DND-41 (cell line): Measurements from ENCODE around the gene FCGBP.
"Not testable (repeated sequence)": the region's sequence is repeated elsewhere in the genome, so short reads cannot be mapped to it uniquely, and the experiment has no call there.

Experiments used
- ATAC-seq: fragments of 200-7000 bp; cut with Tn5 transposase; 3 replicates; pipeline ENCODE4 v1.9.1; 2021; ENCODE audit warnings: low read depth; ENCODE audit not compliant: insufficient read depth
- DNase-seq: peaks from one replicate; pipeline ENCODE4 v3.0.0-alpha.2; 2020
- H2AFZ ChIP-seq: 2 replicates; pipeline ENCODE4 v1.6.0; 2012; ENCODE audit warnings: low read depth, low read length
- H3K27ac ChIP-seq: 2 replicates; pipeline ENCODE4 v1.5.1; 2012; ENCODE audit warnings: low read length, inconsistent platforms
- H3K27me3 ChIP-seq: fragments of 200-600 bp; sonication (generic); 2 replicates; pipeline ENCODE4 v1.6.0; 2012; ENCODE audit warnings: low read length, mild to moderate bottlenecking, inconsistent platforms; ENCODE audit not compliant: insufficient read depth, poor library complexity
- H3K36me3 ChIP-seq: 2 replicates; pipeline ENCODE4 v1.5.1; 2012; ENCODE audit warnings: low read length, inconsistent platforms; ENCODE audit not compliant: insufficient read depth
- H3K4me1 ChIP-seq: 2 replicates; pipeline ENCODE4 v1.5.1; 2012; ENCODE audit warnings: mild to moderate bottlenecking, low read length; ENCODE audit not compliant: insufficient read depth
- H3K4me2 ChIP-seq: 2 replicates; pipeline ENCODE4 v1.6.0; 2012; ENCODE audit warnings: mild to moderate bottlenecking, moderate library complexity, low read length, inconsistent platforms; ENCODE audit not compliant: insufficient read depth
- H3K4me3 ChIP-seq, 2 experiments: fragments of 200-600 bp in 1 of 2; shearing (Covaris generic) in 1 of 2; 2 replicates each; pipeline ENCODE4 v1.5.1; 2012 to 2016; ENCODE audit warnings: inconsistent platforms in 2 of 2, low read length in 2 of 2, mild to moderate bottlenecking in 2 of 2, low read depth in 1 of 2, moderate library complexity in 1 of 2
- H3K79me2 ChIP-seq: 2 replicates; pipeline ENCODE4 v1.6.0; 2012; ENCODE audit warnings: low read length, inconsistent platforms; ENCODE audit not compliant: insufficient read depth
- H3K9ac ChIP-seq: 2 replicates; pipeline ENCODE4 v1.6.0; 2012; ENCODE audit warnings: low read depth, mild to moderate bottlenecking, inconsistent platforms, low read length, moderate library complexity
- H3K9me3 ChIP-seq: 2 replicates; pipeline ENCODE4 v1.5.1; 2012; ENCODE audit warnings: low read length, moderate library complexity, mild to moderate bottlenecking, inconsistent platforms; ENCODE audit not compliant: insufficient read depth, severe bottlenecking
- H4K20me1 ChIP-seq: 2 replicates; pipeline ENCODE4 v1.6.0; 2012; ENCODE audit warnings: low read length; ENCODE audit not compliant: insufficient read depth
- EZH2 ChIP-seq: IDR thresholded peaks from 3 replicates; pipeline ENCODE4 v1.6.1; 2012; ENCODE audit warnings: borderline replicate concordance, low read depth, mild to moderate bottlenecking, moderate library complexity, low read length, inconsistent platforms; ENCODE audit not compliant: severe bottlenecking
- TF ChIP-seq, protein P1 (sequence below): IDR thresholded peaks from 2 replicates; pipeline ENCODE4 v1.5.1; 2012; ENCODE audit warnings: borderline replicate concordance, low read length, moderate library complexity, mild to moderate bottlenecking; ENCODE audit not compliant: poor library complexity, severe bottlenecking; ENCODE audit errors: extremely low read depth

The FCGBP gene

DNA sequence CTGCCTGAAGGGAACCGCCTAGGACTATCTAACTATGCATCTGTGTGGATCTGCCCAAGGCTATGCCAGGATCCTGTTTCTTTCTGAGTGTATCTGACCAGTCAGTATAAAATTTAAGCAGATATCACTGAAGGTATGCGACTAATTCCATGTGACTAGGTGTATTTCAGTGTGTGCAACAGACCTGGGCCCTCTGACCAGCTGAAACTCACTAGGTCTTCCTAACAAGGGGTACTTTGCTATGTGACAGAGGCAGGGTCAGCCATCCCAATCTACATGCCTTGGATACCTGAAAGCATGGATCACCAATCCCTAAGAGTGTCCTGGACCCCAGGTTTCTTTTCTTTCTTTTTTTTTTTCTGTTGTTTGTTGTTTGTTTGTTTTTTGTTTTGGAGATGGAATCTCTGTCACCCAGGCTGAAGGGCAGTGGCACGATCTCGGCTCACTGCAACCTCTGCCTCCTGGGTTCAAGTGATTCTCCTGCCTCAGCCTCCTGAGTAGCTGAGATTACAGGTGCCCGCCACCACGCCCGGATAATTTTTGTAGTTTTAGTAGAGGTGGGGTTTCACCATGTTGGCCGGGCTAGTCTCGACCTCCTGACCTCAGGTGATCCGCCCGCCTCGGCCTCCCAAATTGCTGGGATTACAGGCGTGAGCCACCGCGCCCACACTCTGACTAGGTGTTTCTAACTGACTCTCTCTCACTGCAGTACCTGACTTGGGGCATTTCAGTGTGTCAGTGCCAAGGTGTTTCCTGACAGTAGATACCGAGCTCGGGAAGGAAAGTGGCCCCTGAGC is 43.5 kb downstream of the FCGBP start:
- Histone ChIP-seq H3K36me3 (no peaks in the 10 kb centered on the region), H2AFZ (no peak overlapping the region), H3K9me3 (no peaks in the 10 kb centered on the region), H3K27ac (no peak overlapping the region), H3K9ac (no peak overlapping the region), H3K4me3 (no peak overlapping the region), H3K4me1 (peaks cover 10% of the 10 kb centered on the region; the same call in 1 of the 2 replicates), H3K27me3 (no peaks in the 10 kb centered on the region), H4K20me1 (no peaks in the 10 kb centered on the region), H3K4me2 (no peak overlapping the region), H3K79me2 (no peaks in the 10 kb centered on the region)
- DNase-seq (no peak), ATAC-seq (no peak)
- TF ChIP-seq, protein P1, sequence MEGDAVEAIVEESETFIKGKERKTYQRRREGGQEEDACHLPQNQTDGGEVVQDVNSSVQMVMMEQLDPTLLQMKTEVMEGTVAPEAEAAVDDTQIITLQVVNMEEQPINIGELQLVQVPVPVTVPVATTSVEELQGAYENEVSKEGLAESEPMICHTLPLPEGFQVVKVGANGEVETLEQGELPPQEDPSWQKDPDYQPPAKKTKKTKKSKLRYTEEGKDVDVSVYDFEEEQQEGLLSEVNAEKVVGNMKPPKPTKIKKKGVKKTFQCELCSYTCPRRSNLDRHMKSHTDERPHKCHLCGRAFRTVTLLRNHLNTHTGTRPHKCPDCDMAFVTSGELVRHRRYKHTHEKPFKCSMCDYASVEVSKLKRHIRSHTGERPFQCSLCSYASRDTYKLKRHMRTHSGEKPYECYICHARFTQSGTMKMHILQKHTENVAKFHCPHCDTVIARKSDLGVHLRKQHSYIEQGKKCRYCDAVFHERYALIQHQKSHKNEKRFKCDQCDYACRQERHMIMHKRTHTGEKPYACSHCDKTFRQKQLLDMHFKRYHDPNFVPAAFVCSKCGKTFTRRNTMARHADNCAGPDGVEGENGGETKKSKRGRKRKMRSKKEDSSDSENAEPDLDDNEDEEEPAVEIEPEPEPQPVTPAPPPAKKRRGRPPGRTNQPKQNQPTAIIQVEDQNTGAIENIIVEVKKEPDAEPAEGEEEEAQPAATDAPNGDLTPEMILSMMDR = no peak
- TF ChIP-seq EZH2 = no peak

DNA sequence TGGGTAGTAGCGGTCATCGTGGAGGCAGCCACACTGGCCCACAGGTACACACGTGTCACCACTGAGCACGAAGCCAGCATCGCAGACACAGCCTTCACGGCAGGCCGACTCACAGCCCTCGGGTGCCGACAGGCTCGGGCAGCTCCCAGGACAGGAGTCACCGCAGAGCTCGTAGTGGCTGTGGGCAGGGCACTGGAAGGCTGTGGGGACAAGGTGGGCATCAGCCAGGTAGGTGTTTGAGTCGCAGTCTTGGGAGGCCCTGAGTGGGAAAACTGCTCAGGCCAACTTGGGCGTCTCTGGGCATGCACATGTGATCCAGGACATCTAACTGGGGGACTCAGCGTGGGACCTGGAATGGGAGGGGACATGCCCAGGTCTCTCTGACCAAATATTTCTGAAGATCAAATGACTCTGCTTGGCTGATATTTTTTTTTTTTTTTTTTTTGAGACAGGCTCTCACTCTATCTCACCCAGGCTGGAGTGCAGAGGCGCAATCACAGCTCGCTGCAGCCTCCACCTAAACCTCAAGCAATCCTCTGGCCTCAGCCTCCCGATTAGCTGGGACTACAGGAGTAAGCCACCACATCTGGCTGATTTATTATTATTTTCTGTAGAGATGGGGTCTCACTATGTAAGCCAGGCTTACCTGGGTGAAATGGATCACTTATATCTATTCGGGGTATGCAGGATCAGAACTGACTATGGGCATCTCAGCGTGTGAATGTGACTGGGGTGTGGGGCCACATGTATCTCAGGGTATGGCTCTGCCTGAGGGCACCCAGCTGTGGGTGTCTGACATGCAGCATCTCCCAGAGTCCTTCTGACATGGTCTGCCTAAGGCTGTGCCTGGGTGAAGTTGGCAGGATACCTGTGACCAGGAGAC is 44.3 kb downstream of the FCGBP start:
- H3K4me1 ChIP-seq = peaks cover 10% of the 10 kb centered on the region; the same call in 1 of the 2 replicates
- DNase-seq, H3K4me3 ChIP-seq, H3K27ac ChIP-seq, H3K9me3 ChIP-seq, H2AFZ ChIP-seq, H4K20me1 ChIP-seq, H3K9ac ChIP-seq, H3K36me3 ChIP-seq, H3K4me2 ChIP-seq, H3K79me2 ChIP-seq, H3K27me3 ChIP-seq, ATAC-seq: not testable (repeated sequence)

DNA sequence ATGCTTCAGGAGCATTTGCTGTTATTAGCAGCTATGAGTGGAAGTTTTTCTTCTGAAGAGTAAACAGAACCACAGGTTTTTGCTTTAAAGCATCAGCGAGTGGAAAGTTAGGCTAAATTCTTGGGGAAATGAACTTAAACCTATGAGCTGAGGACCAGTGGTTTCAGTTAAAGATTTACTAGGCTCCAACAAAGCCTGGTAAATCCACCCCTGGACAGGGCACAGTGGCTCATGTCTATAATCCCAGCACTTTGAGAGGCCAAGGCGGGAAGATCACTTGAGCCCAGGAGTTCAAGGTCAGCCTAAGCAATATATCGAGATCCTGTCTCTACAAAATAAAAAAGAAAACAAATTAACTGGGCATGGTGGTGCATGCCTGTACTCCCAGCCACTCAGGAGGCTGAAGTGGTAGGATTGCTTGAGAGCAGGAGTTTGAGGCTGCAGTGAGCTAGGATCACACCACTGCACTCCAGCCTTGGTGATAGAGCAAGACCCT is 46.9 kb downstream of the FCGBP start:
- DNase-seq = not testable (repeated sequence)

DNA sequence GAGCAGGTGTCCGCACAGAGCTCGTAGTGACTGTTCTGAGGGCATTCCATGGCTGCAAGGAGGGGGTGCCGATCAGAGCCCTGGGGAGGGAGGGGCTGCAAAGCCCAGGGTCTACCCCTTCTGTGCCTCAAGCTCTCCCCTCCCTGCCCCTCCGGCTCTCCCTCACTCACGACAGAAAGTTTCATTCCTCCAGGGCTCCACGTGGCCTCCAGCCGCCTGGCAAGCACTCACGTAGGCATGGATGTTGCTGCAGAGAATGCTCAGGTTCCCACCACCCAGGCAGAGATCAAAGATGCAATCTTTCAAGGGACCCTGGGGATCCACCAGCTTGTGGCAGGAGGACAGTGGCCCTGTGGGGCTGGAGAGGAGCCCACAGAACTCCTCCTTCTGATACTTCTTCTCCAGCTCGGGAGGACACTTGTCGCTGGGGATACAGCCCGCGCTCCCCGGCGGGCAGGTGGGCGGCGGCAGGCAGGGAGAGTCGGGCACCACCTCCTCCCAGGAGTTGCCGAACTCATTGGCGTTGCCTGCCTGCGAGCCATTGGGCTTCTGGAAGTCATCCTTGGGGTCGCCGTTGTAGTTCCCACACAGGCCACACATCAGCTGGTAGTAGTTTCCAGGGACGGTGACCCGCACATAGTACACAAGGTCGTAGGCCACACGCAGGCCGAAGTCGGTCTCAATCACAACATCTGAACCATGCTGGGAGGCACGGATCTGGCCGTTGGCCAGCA is 48.4 kb downstream of the FCGBP start:
- H3K79me2 ChIP-seq, H4K20me1 ChIP-seq, DNase-seq, H3K9me3 ChIP-seq, H2AFZ ChIP-seq, H3K4me3 ChIP-seq, ATAC-seq, H3K4me1 ChIP-seq, H3K27ac ChIP-seq, H3K4me2 ChIP-seq, H3K9ac ChIP-seq, H3K27me3 ChIP-seq, H3K36me3 ChIP-seq: not testable (repeated sequence)

More for the DNA sequence above, 46.9 kb downstream of the FCGBP start:
- not testable (repeated sequence) for H3K27ac ChIP-seq, H3K4me1 ChIP-seq, H3K36me3 ChIP-seq, H2AFZ ChIP-seq, H3K27me3 ChIP-seq, ATAC-seq, H4K20me1 ChIP-seq, H3K9me3 ChIP-seq, H3K4me3 ChIP-seq, H3K4me2 ChIP-seq, H3K9ac ChIP-seq, H3K79me2 ChIP-seq

DNA sequence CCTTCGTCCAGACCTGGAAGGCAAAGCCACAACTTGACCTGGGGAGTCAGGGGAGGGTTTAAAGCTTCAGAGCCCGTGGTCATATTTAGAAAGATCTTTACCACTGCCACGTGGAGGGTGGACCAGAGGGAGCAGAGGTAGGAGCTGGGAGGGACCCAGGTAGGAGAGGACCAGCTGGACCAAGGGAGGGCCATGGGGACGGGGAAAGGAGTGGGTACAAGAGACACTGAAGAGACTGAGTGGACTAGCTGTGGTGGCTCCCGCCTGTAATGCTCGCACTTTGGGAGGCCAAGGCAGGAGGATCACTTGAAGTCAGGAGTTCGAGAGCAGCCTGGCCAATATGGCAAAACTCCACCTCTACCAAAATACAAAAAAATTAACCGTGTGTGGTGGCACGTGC is 49.7 kb downstream of the FCGBP start:
- not testable (repeated sequence) for H3K4me1 ChIP-seq, H3K27ac ChIP-seq, H4K20me1 ChIP-seq, H3K4me3 ChIP-seq, H3K36me3 ChIP-seq, H3K27me3 ChIP-seq, DNase-seq, H3K79me2 ChIP-seq, H2AFZ ChIP-seq, H3K9ac ChIP-seq, H3K4me2 ChIP-seq, H3K9me3 ChIP-seq, ATAC-seq
